ENCODE data around the gene LDB2. TPM values are rescaled to one million over a fixed set of nuclear protein-coding genes. Genes with fewer than 3 reads are reported as not detected.

The LDB2 gene
- polyA plus RNA-seq, 4 donors: 85.7 to 106 (median 92.1) TPM

- no peak for DNase-seq (ENCODE audit: low read depth in 4 of 4, low spot score in 2 of 4)
Measured at GRCh38 chr4:16609170-16609758, 289.2 kb downstream of the LDB2 start.

- DNase-seq (ENCODE audit: low read depth in 4 of 4, low spot score in 2 of 4): no peak
Measured at GRCh38 chr4:16608611-16609125, 289.8 kb downstream of the LDB2 start.

- peak in 1 of 4 donors; percentile 31 for DNase-seq (ENCODE audit: low read depth in 4 of 4, low spot score in 2 of 4)
Measured at GRCh38 chr4:16608123-16608522, 290.3 kb downstream of the LDB2 start.

GRCh38 chr4:16607241-16608066, 291.0 kb downstream of the LDB2 start:
- no peak for DNase-seq (ENCODE audit: low read depth in 4 of 4, low spot score in 2 of 4)

GRCh38 chr4:16606691-16607090, 291.8 kb downstream of the LDB2 start:
- DNase-seq (ENCODE audit: low read depth in 4 of 4, low spot score in 2 of 4): no peak

GRCh38 chr4:16603178-16603577, 295.3 kb downstream of the LDB2 start:
- DNase-seq (ENCODE audit: low read depth in 4 of 4, low spot score in 2 of 4): no peak

- no peak for DNase-seq (ENCODE audit: low read depth in 4 of 4, low spot score in 2 of 4)
Measured at GRCh38 chr4:16598597-16599206, 299.7 kb downstream of the LDB2 start.

- no peak for DNase-seq (ENCODE audit: low read depth in 4 of 4, low spot score in 2 of 4)
Measured at GRCh38 chr4:16597845-16598596, 300.4 kb downstream of the LDB2 start.

GRCh38 chr4:16597443-16597842, 301.0 kb downstream of the LDB2 start:
- DNase-seq (ENCODE audit: low read depth in 4 of 4, low spot score in 2 of 4): no peak

- DNase-seq (ENCODE audit: low read depth in 4 of 4, low spot score in 2 of 4): no peak
Measured at GRCh38 chr4:16596267-16596666, 302.2 kb downstream of the LDB2 start.

GRCh38 chr4:16594128-16594527, 304.3 kb downstream of the LDB2 start:
- DNase-seq (ENCODE audit: low read depth in 4 of 4, low spot score in 2 of 4): no peak

- no peak for DNase-seq (ENCODE audit: low read depth in 4 of 4, low spot score in 2 of 4)
Measured at GRCh38 chr4:16593386-16593785, 305.1 kb downstream of the LDB2 start.

- no peak for DNase-seq (ENCODE audit: low read depth in 4 of 4, low spot score in 2 of 4)
Measured at GRCh38 chr4:16591272-16591826, 307.1 kb downstream of the LDB2 start.

GRCh38 chr4:16590797-16591196, 307.6 kb downstream of the LDB2 start:
- no peak for DNase-seq (ENCODE audit: low read depth in 4 of 4, low spot score in 2 of 4)

- no peak for DNase-seq (ENCODE audit: low read depth in 4 of 4, low spot score in 2 of 4)
Measured at GRCh38 chr4:16588651-16589050, 309.8 kb downstream of the LDB2 start.

- DNase-seq (ENCODE audit: low read depth in 4 of 4, low spot score in 2 of 4): peak in 1 of 4 donors; percentile 25
Measured at GRCh38 chr4:16588149-16588548, 310.3 kb downstream of the LDB2 start.

- DNase-seq (ENCODE audit: low read depth in 4 of 4, low spot score in 2 of 4): no peak
Measured at GRCh38 chr4:16585053-16585452, 313.4 kb downstream of the LDB2 start.

GRCh38 chr4:16583764-16584163, 314.7 kb downstream of the LDB2 start:
- no peak for DNase-seq (ENCODE audit: low read depth in 4 of 4, low spot score in 2 of 4)

GRCh38 chr4:16582526-16582925, 315.9 kb downstream of the LDB2 start:
- no peak for DNase-seq (ENCODE audit: low read depth in 4 of 4, low spot score in 2 of 4)

- DNase-seq (ENCODE audit: low read depth in 4 of 4, low spot score in 2 of 4): no peak
Measured at GRCh38 chr4:16582036-16582435, 316.4 kb downstream of the LDB2 start.

- DNase-seq (ENCODE audit: low read depth in 4 of 4, low spot score in 2 of 4): no peak
Measured at GRCh38 chr4:16581117-16581516, 317.3 kb downstream of the LDB2 start.

All from left renal cortex interstitium (tissue), 4 donors.